Gastroesophageal sphincter (tissue), 2 donors: ENCODE data around the gene MFN2.

Experiments
- EP300 ChIP-seq: sonication (generic); formaldehyde crosslinking; IDR thresholded peaks from one replicate; pipeline ENCODE4 v1.6.1; 2017; ENCODE audit warnings: antibody characterized with exemption, mild to moderate bottlenecking
- POLR2AphosphoS5 ChIP-seq: sonication (generic); formaldehyde crosslinking; IDR thresholded peaks from one replicate; pipeline ENCODE4 v1.6.1; 2017; ENCODE audit warnings: antibody characterized with exemption

DNA sequence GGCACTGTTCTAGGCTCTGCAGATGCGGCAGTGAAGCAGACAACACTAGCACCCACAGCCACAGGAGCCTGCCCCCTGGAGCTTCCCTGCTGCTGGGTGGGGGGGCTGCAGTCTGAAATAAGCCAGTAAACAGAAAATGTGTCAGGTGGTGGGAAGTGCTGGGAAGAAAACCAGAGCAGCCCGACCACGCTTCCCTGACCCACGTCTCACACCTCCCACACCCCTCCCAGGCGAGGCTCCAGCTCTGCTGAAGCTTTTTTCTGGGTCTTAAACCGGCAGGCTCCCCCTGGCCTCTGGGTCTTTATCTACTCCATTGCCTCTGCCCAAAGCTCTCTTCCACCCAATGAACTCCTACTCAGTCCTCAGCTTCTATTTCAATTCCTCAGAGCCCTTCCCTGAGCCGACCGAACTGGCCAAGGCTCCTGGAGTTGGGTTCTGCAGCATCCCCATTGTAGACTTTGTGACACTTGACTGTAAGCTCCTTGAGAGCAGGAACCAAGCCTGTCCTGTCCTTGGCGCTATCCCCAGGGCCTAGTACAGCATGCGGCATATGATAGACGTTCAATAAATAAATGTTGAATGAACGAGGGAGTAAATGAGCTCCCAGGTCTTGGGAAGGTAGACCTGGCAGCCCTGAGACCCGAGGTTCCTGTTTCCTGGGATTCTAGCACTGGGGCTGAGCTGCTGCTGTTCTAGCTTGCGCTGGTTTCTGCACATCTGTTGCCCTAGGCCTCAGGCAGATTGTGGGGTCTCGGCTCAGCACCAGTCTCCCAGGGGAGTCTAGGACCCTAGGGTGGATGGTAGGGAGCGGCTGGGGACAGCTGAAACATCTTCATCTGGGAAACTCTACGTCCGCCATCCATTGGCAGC, 57.5 kb downstream of the MFN2 start:
- TF ChIP-seq POLR2AphosphoS5 (no peak), EP300 (no peak)
